ENCODE measurements around the gene SLC50A1.
"Not testable (repeated sequence)": the region's sequence is repeated elsewhere in the genome, so short reads cannot be mapped to it uniquely, and the experiment has no call there.

Gene SLC50A1

GRCh38 chr1:155140630-155140953, 4.9 kb downstream of the SLC50A1 start:
- TF ChIP-seq SPI1 (IDR thresholded peaks at IDR 0.05; ENCODE audit: borderline replicate concordance, low read depth) (no peak), GABPA (IDR thresholded peaks at IDR 0.05; ENCODE audit: low read depth) (no peak), CTCF (IDR thresholded peaks at IDR 0.05; ENCODE audit: insufficient read depth, low read length) (no peak), POLR2AphosphoS5 (IDR thresholded peaks at IDR 0.05; ENCODE audit: low read depth) (no peak)
- TF ChIP-seq, protein P1, sequence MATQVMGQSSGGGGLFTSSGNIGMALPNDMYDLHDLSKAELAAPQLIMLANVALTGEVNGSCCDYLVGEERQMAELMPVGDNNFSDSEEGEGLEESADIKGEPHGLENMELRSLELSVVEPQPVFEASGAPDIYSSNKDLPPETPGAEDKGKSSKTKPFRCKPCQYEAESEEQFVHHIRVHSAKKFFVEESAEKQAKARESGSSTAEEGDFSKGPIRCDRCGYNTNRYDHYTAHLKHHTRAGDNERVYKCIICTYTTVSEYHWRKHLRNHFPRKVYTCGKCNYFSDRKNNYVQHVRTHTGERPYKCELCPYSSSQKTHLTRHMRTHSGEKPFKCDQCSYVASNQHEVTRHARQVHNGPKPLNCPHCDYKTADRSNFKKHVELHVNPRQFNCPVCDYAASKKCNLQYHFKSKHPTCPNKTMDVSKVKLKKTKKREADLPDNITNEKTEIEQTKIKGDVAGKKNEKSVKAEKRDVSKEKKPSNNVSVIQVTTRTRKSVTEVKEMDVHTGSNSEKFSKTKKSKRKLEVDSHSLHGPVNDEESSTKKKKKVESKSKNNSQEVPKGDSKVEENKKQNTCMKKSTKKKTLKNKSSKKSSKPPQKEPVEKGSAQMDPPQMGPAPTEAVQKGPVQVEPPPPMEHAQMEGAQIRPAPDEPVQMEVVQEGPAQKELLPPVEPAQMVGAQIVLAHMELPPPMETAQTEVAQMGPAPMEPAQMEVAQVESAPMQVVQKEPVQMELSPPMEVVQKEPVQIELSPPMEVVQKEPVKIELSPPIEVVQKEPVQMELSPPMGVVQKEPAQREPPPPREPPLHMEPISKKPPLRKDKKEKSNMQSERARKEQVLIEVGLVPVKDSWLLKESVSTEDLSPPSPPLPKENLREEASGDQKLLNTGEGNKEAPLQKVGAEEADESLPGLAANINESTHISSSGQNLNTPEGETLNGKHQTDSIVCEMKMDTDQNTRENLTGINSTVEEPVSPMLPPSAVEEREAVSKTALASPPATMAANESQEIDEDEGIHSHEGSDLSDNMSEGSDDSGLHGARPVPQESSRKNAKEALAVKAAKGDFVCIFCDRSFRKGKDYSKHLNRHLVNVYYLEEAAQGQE (IDR thresholded peaks at IDR 0.05; ENCODE audit: insufficient replicate concordance, low read depth), result no peak
- peak overlapping the region; percentile 77 for H3K27ac ChIP-seq (replicated peaks)
- peak overlapping the region; percentile 96 for H3K4me3 ChIP-seq (replicated peaks; ENCODE audit: insufficient read depth, low read length)
- DNase-seq (ENCODE audit: low read depth in 1 of 2, low spot score in 1 of 2), result no peak
- no peaks in the 10 kb centered on the region for H3K27me3 ChIP-seq (ENCODE audit: insufficient read depth, poor library complexity, severe bottlenecking)

- H3K27me3 ChIP-seq (ENCODE audit: insufficient read depth, poor library complexity, severe bottlenecking), result no peaks in the 10 kb centered on the region
- no peak for DNase-seq (ENCODE audit: low read depth in 1 of 2, low spot score in 1 of 2)
- H3K27ac ChIP-seq (replicated peaks), result no peak overlapping the region
- no peak overlapping the region for H3K4me3 ChIP-seq (replicated peaks; ENCODE audit: insufficient read depth, low read length)
- TF ChIP-seq CTCF (IDR thresholded peaks at IDR 0.05; ENCODE audit: insufficient read depth, low read length) (no peak), POLR2AphosphoS5 (IDR thresholded peaks at IDR 0.05; ENCODE audit: low read depth) (no peak), SPI1 (IDR thresholded peaks at IDR 0.05; ENCODE audit: borderline replicate concordance, low read depth) (no peak), GABPA (IDR thresholded peaks at IDR 0.05; ENCODE audit: low read depth) (no peak)
- TF ChIP-seq, protein P1 (IDR thresholded peaks at IDR 0.05; ENCODE audit: insufficient replicate concordance, low read depth), result no peak
These were observed 6.1 kb downstream of the SLC50A1 start for GRCh38 chr1:155141749-155142148.

GRCh38 chr1:155145491-155145890, 9.8 kb downstream of the SLC50A1 start:
- Histone ChIP-seq H3K27ac (replicated peaks) (no peak overlapping the region), H3K27me3 (ENCODE audit: insufficient read depth, poor library complexity, severe bottlenecking) (no peaks in the 10 kb centered on the region), H3K4me3 (replicated peaks; ENCODE audit: insufficient read depth, low read length) (no peak overlapping the region)
- no peak for DNase-seq (ENCODE audit: low read depth in 1 of 2, low spot score in 1 of 2)
- TF ChIP-seq CTCF (IDR thresholded peaks at IDR 0.05; ENCODE audit: insufficient read depth, low read length), result no peak
- TF ChIP-seq, protein P1 (IDR thresholded peaks at IDR 0.05; ENCODE audit: insufficient replicate concordance, low read depth), result no peak
- no peak for TF ChIP-seq POLR2AphosphoS5 (IDR thresholded peaks at IDR 0.05; ENCODE audit: low read depth)
- TF ChIP-seq SPI1 (IDR thresholded peaks at IDR 0.05; ENCODE audit: borderline replicate concordance, low read depth), result no peak
- TF ChIP-seq GABPA (IDR thresholded peaks at IDR 0.05; ENCODE audit: low read depth), result no peak

DNA sequence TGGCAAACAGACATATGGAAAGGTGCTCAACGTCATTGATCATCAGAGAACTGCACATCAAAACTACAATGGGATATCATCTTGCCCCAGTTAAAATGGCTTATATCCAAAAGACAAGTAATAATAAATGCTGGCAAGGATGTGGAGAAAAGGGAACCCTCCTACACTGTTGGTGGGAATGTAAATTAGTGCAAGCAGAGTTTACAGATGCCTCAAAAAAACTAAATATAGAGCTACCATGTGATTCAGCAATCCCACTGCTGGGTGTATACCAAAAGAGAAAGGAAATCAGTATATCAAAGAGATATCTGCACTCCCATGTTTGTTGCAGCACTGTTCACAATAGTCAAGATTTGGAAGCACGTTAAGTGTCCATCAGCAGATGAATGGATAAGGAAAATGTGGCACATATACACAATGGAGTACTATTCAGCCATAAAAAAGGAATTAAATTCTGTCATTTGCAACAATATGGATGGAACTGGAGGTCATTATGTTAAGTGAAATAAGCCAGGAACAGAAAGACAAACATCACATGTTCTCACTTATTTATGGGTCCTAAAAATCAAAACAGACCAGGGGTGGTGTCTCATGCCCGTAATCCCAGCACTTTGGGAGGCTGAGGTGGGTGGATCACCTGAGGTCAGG, 20.5 kb downstream of the SLC50A1 start:
- DNase-seq (ENCODE audit: low read depth in 1 of 2, low spot score in 1 of 2); H3K27ac ChIP-seq (replicated peaks); H3K27me3 ChIP-seq (ENCODE audit: insufficient read depth, poor library complexity, severe bottlenecking); H3K4me3 ChIP-seq (replicated peaks; ENCODE audit: insufficient read depth, low read length): not testable (repeated sequence)

All from HL-60 (cell line).